ENCODE results near the gene SORCS2. TPM values are rescaled to one million over a fixed set of nuclear protein-coding genes. Genes with fewer than 3 reads are reported as not detected.

Gene SORCS2
- total and polyA plus RNA-seq, 2 of the 8 experiments (the other 6 are each of a cell fraction or from before 2014, with no cell fraction given), result 0.36 to 1.8 TPM

DNA sequence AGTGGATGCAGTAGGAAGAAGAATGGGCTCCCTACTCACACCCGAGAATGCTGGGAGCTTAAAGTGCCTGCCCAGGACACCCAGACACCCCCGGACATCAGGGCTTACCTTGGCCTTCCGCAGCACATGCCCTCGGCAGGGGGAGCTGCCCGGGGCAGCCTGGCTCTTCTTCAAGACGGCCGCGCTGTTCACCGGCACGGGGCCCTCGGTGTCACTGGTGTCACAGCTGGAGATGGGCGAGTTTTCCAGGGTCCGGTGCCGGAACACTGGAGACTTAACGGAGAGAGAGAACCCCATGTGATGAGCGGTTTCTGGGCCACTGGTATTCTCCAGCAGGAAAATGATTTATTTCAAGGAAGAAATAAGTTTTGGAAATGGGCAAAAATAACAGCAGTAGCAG, 576.4 kb downstream of the SORCS2 start:
- Histone ChIP-seq H3K27ac (ENCODE audit: low read depth, low read length) (no peak overlapping the region), H3K79me1 (ENCODE audit: low read depth, low read length) (no peaks in the 10 kb centered on the region; the same call in none of the 2 replicates), H4K5ac (ENCODE audit: insufficient read length, low read depth, low read length) (no peak overlapping the region), H3K9me3 (ENCODE audit: insufficient read depth in 2 of 2, low read depth in 1 of 2, low read length in 1 of 2) (no peaks in the 10 kb centered on the region), H3K4ac (replicated peaks; ENCODE audit: insufficient read length, low read depth, low read length) (no peak overlapping the region), H2BK20ac (ENCODE audit: low read length) (no peak overlapping the region), H3K9ac (replicated peaks in 1 of 4; ENCODE audit: extremely low read depth in 1 of 4, low read depth in 3 of 4, low read length in 3 of 4) (no peak overlapping the region), H3K4me3 (ENCODE audit: extremely low read depth in 1 of 4, insufficient read depth in 2 of 4, low read depth in 3 of 4, low read length in 4 of 4) (no peak overlapping the region), H2BK12ac (ENCODE audit: low read depth, low read length) (no peak overlapping the region), H3K4me1 (replicated peaks in 1 of 4; ENCODE audit: control insufficient read depth in 3 of 4, insufficient read depth in 4 of 4, low read length in 3 of 4) (peaks cover 0 to 2% (median 1%) of the 10 kb centered on the region in 4 experiments; a peak in 3 of 7 replicates), H3K23me2 (ENCODE audit: low read depth, low read length) (no peaks in the 10 kb centered on the region), H4K20me1 (replicated peaks in 1 of 2; ENCODE audit: control insufficient read depth in 1 of 2, insufficient read depth in 2 of 2, low read length in 2 of 2) (peaks cover 0 to 2% of the 10 kb centered on the region in 2 experiments), H2BK5ac (ENCODE audit: low read depth, low read length) (no peak overlapping the region), H3K79me2 (ENCODE audit: control insufficient read depth in 1 of 2, insufficient read depth in 2 of 2, low read length in 2 of 2) (no peaks in the 10 kb centered on the region), H2AK5ac (ENCODE audit: low read depth, low read length) (no peak overlapping the region), H3K56ac (replicated peaks; ENCODE audit: insufficient read length, low read depth, low read length) (no peak overlapping the region), H2BK120ac (replicated peaks; ENCODE audit: low read depth, low read length) (no peak overlapping the region), H4K8ac (ENCODE audit: extremely low read depth, insufficient read depth, low read length) (no peak overlapping the region), H3K36me3 (ENCODE audit: control insufficient read depth in 2 of 4, insufficient read depth in 4 of 4, low read length in 3 of 4) (peaks cover 0 to 5% (median 3%) of the 10 kb centered on the region in 4 experiments; a peak in 2 of 8 replicates), H3K4me2 (ENCODE audit: insufficient read depth in 1 of 2, low read depth in 2 of 2, low read length in 2 of 2) (no peak overlapping the region), H3K27me3 (replicated peaks in 1 of 4; ENCODE audit: control insufficient read depth in 3 of 4, extremely low read depth in 1 of 4, insufficient read depth in 3 of 4, low read length in 3 of 4) (no peaks in the 10 kb centered on the region), H3K14ac (ENCODE audit: insufficient read length) (no peak overlapping the region), H2BK15ac (ENCODE audit: low read length) (no peak overlapping the region), H4K91ac (replicated peaks; ENCODE audit: insufficient read length, low read length) (no peak overlapping the region), H3K18ac (ENCODE audit: extremely low read depth, low read length) (no peak overlapping the region), H3K23ac (ENCODE audit: insufficient read length) (no peak overlapping the region), H2AFZ (ENCODE audit: low read length) (no peak overlapping the region)
- no peak for DNase-seq (ENCODE audit: low read depth in 1 of 2, low spot score in 2 of 2)
- CTCF ChIA-PET (ENCODE audit: partially characterized antibody), result interaction anchor here (1.1 to 3.7 kb wide), 9 partner anchors 10 to 321 kb away, joined by 3 to 32 read pairs (median 4); no protein-coding TSS in a partner anchor
- no peak for FAIRE-seq
- WGBS, 2 experiments (ENCODE audit: extremely low coverage in 1 of 2, insufficient coverage in 1 of 2, insufficient read length in 1 of 2, insufficient replicate concordance in 2 of 2, low coverage in 1 of 2, low lambda C conversion rate in 2 of 2, missing lambda C conversion rate in 1 of 2), result 95% methylated on average over 16 of the region's 16 CpGs; no CpG with 5 or more reads in 1 of the 2 experiments
- POLR2A ChIA-PET (ENCODE audit: partially characterized antibody), result no interaction called here
- TF ChIP-seq SAP30 (IDR thresholded peaks at IDR 0.05; ENCODE audit: insufficient read depth, insufficient replicate concordance, low read length), result no peak
- no peak for TF ChIP-seq NRF1 (IDR thresholded peaks at IDR 0.05; ENCODE audit: low read depth, low read length)
- TF ChIP-seq KDM4A (IDR thresholded peaks at IDR 0.05; ENCODE audit: low read depth, low read length, severe bottlenecking), result no peak
- no peak for TF ChIP-seq ASH2L (IDR thresholded peaks at IDR 0.05; ENCODE audit: low read length)
- no peak for TF ChIP-seq PHF8 (conservative IDR thresholded peaks at IDR 0.05; ENCODE audit: low read depth, low read length)
- TF ChIP-seq SIN3A (conservative IDR thresholded peaks at IDR 0.05 in 1 of 2, IDR thresholded peaks at IDR 0.05 in 1 of 2; ENCODE audit: low read depth in 1 of 2, low read length in 2 of 2), result no peak
- TF ChIP-seq CEBPB (IDR thresholded peaks at IDR 0.05; ENCODE audit: low read depth, low read length), result no peak
- TF ChIP-seq HDAC2 (IDR thresholded peaks at IDR 0.05; ENCODE audit: borderline replicate concordance in 1 of 2, low read depth in 2 of 2, low read length in 2 of 2), result no peak
- TF ChIP-seq JUND (IDR thresholded peaks at IDR 0.05; ENCODE audit: low read length), result no peak
- TF ChIP-seq ZNF274 (IDR thresholded peaks at IDR 0.05; ENCODE audit: borderline replicate concordance, extremely low read depth, low read length), result no peak
- TF ChIP-seq RFX5 (IDR thresholded peaks at IDR 0.05; ENCODE audit: borderline replicate concordance, low read depth, low read length), result no peak
